GM21786 (cell line): ENCODE data around the gene MRAP2.
"Not testable (repeated sequence)": the region's sequence is repeated elsewhere in the genome, so short reads cannot be mapped to it uniquely, and the experiment has no call there.

Experiments
- ATAC-seq: cut with Tn5 transposase; IDR thresholded peaks from one replicate; pipeline ENCODE4 v1.9.1; 2021; ENCODE audit not compliant: unreplicated experiment

MRAP2 gene

GRCh38 chr6:84027340-84028181 is 6.0 kb upstream of the MRAP2 start:
- no peak for ATAC-seq

- ATAC-seq, result no peak
These were observed 5.2 kb upstream of the MRAP2 start for GRCh38 chr6:84028350-84028749.

- ATAC-seq, result not testable (repeated sequence)
These were observed 1.6 kb upstream of the MRAP2 start for GRCh38 chr6:84032000-84032399.

- no peak for ATAC-seq
These were observed 1.9 kb downstream of the MRAP2 start for GRCh38 chr6:84035484-84035883.

- ATAC-seq, result no peak
These were observed 4.0 kb downstream of the MRAP2 start for GRCh38 chr6:84037425-84038089.

GRCh38 chr6:84042603-84043002 is 9.0 kb downstream of the MRAP2 start:
- no peak for ATAC-seq

GRCh38 chr6:84043555-84043954 is 10.0 kb downstream of the MRAP2 start:
- ATAC-seq, result no peak

- ATAC-seq, result no peak
These were observed 13.2 kb downstream of the MRAP2 start for GRCh38 chr6:84046755-84047154.

GRCh38 chr6:84048588-84048987 is 15.0 kb downstream of the MRAP2 start:
- no peak for ATAC-seq

GRCh38 chr6:84050408-84050807 is 16.8 kb downstream of the MRAP2 start:
- ATAC-seq, result no peak

- ATAC-seq, result no peak
These were observed 18.8 kb downstream of the MRAP2 start for GRCh38 chr6:84052204-84052882.

GRCh38 chr6:84052883-84053241 is 19.3 kb downstream of the MRAP2 start:
- no peak for ATAC-seq

- ATAC-seq, result no peak
These were observed 22.1 kb downstream of the MRAP2 start for GRCh38 chr6:84055647-84056046.

GRCh38 chr6:84057908-84058307 is 24.3 kb downstream of the MRAP2 start:
- no peak for ATAC-seq

GRCh38 chr6:84059082-84059481 is 25.5 kb downstream of the MRAP2 start:
- ATAC-seq, result no peak

- ATAC-seq, result no peak
These were observed 27.6 kb downstream of the MRAP2 start for GRCh38 chr6:84061174-84061573.

- no peak for ATAC-seq
These were observed 28.2 kb downstream of the MRAP2 start for GRCh38 chr6:84061613-84062398.

- no peak for ATAC-seq
These were observed 29.1 kb downstream of the MRAP2 start for GRCh38 chr6:84062519-84063154.

GRCh38 chr6:84065693-84066290 is 32.2 kb downstream of the MRAP2 start:
- no peak for ATAC-seq

- ATAC-seq, result no peak
These were observed 33.0 kb downstream of the MRAP2 start for GRCh38 chr6:84066536-84066935.
